HepG2 (cell line): ENCODE results near the gene PRKAR1A. TPM values are rescaled to one million over a fixed set of nuclear protein-coding genes. Genes with fewer than 3 reads are reported as not detected.

Experiments used
- ATAC-seq: fragments of 200-7000 bp; cut with Tn5 transposase; 3 replicates; pipeline ENCODE4 v1.9.1; 2020; ENCODE audit warnings: mild to moderate bottlenecking, moderate library complexity
- BruUV-seq: library from RNA; stranded (reverse); fragments of 400-500 nt; replicated peaks from 2 replicates; lab custom pipeline; 2021; lab: Mats Ljungman, UMichigan
- CTCF ChIA-PET: fragments of 300-600 bp; formaldehyde crosslinking; extraction: SDS; loops from one replicate; lab custom pipeline; 2021; ENCODE audit warnings: low total read pairs, inconsistent platforms, low intra/inter-chr PET ratio; lab: Yijun Ruan, JAX
- POLR2A ChIA-PET: fragments of 350-600 bp; sonication (Branson Sonifier 250); formaldehyde crosslinking; loops from one replicate; lab custom pipeline; 2020; ENCODE audit warnings: antibody characterized with exemption, inconsistent platforms; lab: Yijun Ruan, JAX
- DNase-seq: peaks from one replicate; pipeline ENCODE4 v3.0.0-alpha.2; 2015; ENCODE audit warnings: low spot score
- FAIRE-seq: peaks from 3 replicates; lab custom pipeline; 2011; peaks lifted over from hg19 to GRCh38; lab: Jason Lieb, UNC
- H2AFZ ChIP-seq: one replicate; pipeline ENCODE4 v1.6.1; 2011; ENCODE audit warnings: low read length, inconsistent platforms
- H3K27ac ChIP-seq: fragments of 300-600 bp; 3 replicates; pipeline ENCODE4 v1.8.0; 2011; ENCODE audit warnings: mixed run types, mild to moderate bottlenecking, mixed read lengths, low read length, inconsistent platforms; ENCODE audit not compliant: insufficient read depth; ENCODE audit errors: extremely low read length
- H3K27me3 ChIP-seq, 2 experiments: fragments of 200-600 bp in 1 of 2; 2 replicates in 1 of 2; 3 replicates in 1 of 2; pipeline versions ENCODE4 v1.6.0 to v1.8.0; 2011; ENCODE audit warnings: low read length in 2 of 2, mild to moderate bottlenecking in 2 of 2, moderate library complexity in 2 of 2, inconsistent platforms in 1 of 2; ENCODE audit not compliant: insufficient read depth in 2 of 2, control insufficient read depth in 1 of 2
- H3K36me3 ChIP-seq, 2 experiments: fragments of 200-600 bp in 1 of 2; replicated peaks in 1 of 2; 2 replicates in 1 of 2; 3 replicates in 1 of 2; pipeline versions ENCODE4 v1.5.1 to v1.8.0; 2011; ENCODE audit warnings: low read length in 2 of 2, inconsistent platforms in 1 of 2; ENCODE audit not compliant: insufficient read depth in 2 of 2, control insufficient read depth in 1 of 2
- H3K4me1 ChIP-seq: 2 replicates; pipeline ENCODE4 v1.5.1; 2012; ENCODE audit warnings: low read length, inconsistent platforms; ENCODE audit not compliant: insufficient read depth
- H3K4me2 ChIP-seq: 2 replicates; pipeline ENCODE4 v1.6.0; 2011; ENCODE audit warnings: low read depth, low read length, inconsistent platforms
- H3K4me3 ChIP-seq, 3 experiments: fragments of 200-600 bp in 1 of 3; sonication (generic), shearing (Covaris generic) in 1 of 3; replicated peaks in 1 of 3; 2 replicates each; pipeline ENCODE4 v1.5.1; 2011 to 2016; ENCODE audit warnings: low read length in 3 of 3, inconsistent platforms in 2 of 3, low read depth in 2 of 3, mild to moderate bottlenecking in 2 of 3, control low read depth in 1 of 3, mixed read lengths in 1 of 3; ENCODE audit not compliant: insufficient read depth in 1 of 3
- H3K79me2 ChIP-seq: one replicate; pipeline ENCODE4 v1.6.1; 2011; ENCODE audit warnings: low read length, inconsistent platforms; ENCODE audit not compliant: insufficient read depth
- H3K9ac ChIP-seq: 2 replicates; pipeline ENCODE4 v1.6.0; 2011; ENCODE audit warnings: mild to moderate bottlenecking, low read depth, low read length, inconsistent platforms; ENCODE audit not compliant: insufficient read depth
- H3K9me3 ChIP-seq: 2 replicates; pipeline ENCODE4 v1.5.1; 2012; ENCODE audit warnings: mild to moderate bottlenecking, low read length
- H4K20me1 ChIP-seq: 2 replicates; pipeline ENCODE4 v1.6.0; 2011; ENCODE audit warnings: inconsistent platforms, mild to moderate bottlenecking, low read length, moderate library complexity; ENCODE audit not compliant: insufficient read depth
- ATAD3A ChIP-seq: sonication (generic); formaldehyde crosslinking; IDR thresholded peaks from 2 replicates; pipeline ENCODE4 v1.4.0; 2020; ENCODE audit warnings: missing genetic modification reagents
- DPF2 ChIP-seq: sonication (generic); formaldehyde crosslinking; IDR thresholded peaks from 2 replicates; pipeline ENCODE4 v1.4.0; 2020; ENCODE audit warnings: mild to moderate bottlenecking, low read depth, missing genetic modification reagents, borderline replicate concordance
- EZH2 ChIP-seq: conservative IDR thresholded peaks from 2 replicates; pipeline ENCODE4 v1.6.1; 2012; ENCODE audit warnings: mild to moderate bottlenecking, low read depth, low read length, moderate library complexity
- FOXK2 ChIP-seq: fragments of 450-650 bp; IDR thresholded peaks from 2 replicates; pipeline ENCODE4 v1.6.1; 2016
- RAD51 ChIP-seq: fragments of 450-650 bp; IDR thresholded peaks from 2 replicates; pipeline ENCODE4 v1.6.1; 2016; ENCODE audit warnings: borderline replicate concordance
- ZNF10 ChIP-seq: sonication (generic); formaldehyde crosslinking; IDR thresholded peaks from 2 replicates; pipeline ENCODE4 v1.4.0; 2020; ENCODE audit warnings: mild to moderate bottlenecking, low read depth, missing genetic modification reagents, borderline replicate concordance
- ZNF3 ChIP-seq: IDR thresholded peaks from 2 replicates; pipeline ENCODE4 v1.7.0; 2017; ENCODE audit warnings: inconsistent platforms
- ZNF543 ChIP-seq: sonication (generic); formaldehyde crosslinking; IDR thresholded peaks from 2 replicates; pipeline ENCODE4 v1.4.0; 2020; ENCODE audit warnings: mild to moderate bottlenecking, missing genetic modification reagents
- ZNF879 ChIP-seq: sonication (generic); formaldehyde crosslinking; IDR thresholded peaks from 2 replicates; pipeline ENCODE4 v1.8.1; 2023; ENCODE audit warnings: missing genetic modification reagents
- WGBS: methylation state at CpG from one replicate; pipeline ENCODE4 v1.1.6; 2017; ENCODE audit warnings: low lambda C conversion rate; 5-methylcytosine and 5-hydroxymethylcytosine counted together
- in situ Hi-C: cut with HindIII; loops from 2 replicates; pipeline ENCODE4 v1.10.0; 2017; ENCODE audit warnings: low pct_unique_long_range_greater_than_20kb; ENCODE audit not compliant: extremely low pct_ligation_motif_present
- intact Hi-C: fragments of 100-400 bp; cut with micrococcal nuclease; formaldehyde crosslinking; loops from one replicate; pipeline ENCODE4 v1.10.0; 2022; ENCODE audit not compliant: unreplicated experiment
- polyA plus RNA-seq, 8 experiments: library from polyadenylated mRNA; depleted of rRNA in 3 of 8; stranded (reverse) in 7 of 8; unstranded in 1 of 8; fragments of >200 nt; fragmentation: Illumina TruSeq in 4 of 8; extraction: Trizol in 4 of 8; gene quantifications; 2 replicates each; pipeline versions ENCODE4 v1.2.1 to v1.2.3, GENCODE V29; 2011 to 2016; ENCODE audit warnings: low read depth in 4 of 8, missing spikeins in 1 of 8, mixed read lengths in 1 of 8; ENCODE audit not compliant: insufficient read depth in 1 of 8
- total RNA-seq, 5 experiments: library from RNA; depleted of rRNA; stranded (reverse); fragments of >200 nt; fragmentation: Illumina TruSeq; extraction: Trizol; gene quantifications; 2 replicates each; pipeline ENCODE4 v1.2.3, GENCODE V29; 2016; ENCODE audit warnings: low read depth in 1 of 5
- TF ChIP-seq, protein P1 (sequence below): sonication (generic); formaldehyde crosslinking; IDR thresholded peaks from 2 replicates; pipeline ENCODE4 v1.5.0; 2020; ENCODE audit warnings: mild to moderate bottlenecking, missing genetic modification reagents
- TF ChIP-seq, protein P2 (sequence below): sonication (generic); formaldehyde crosslinking; IDR thresholded peaks from 2 replicates; pipeline ENCODE4 v1.9.0; 2021; ENCODE audit warnings: missing genetic modification reagents, mild to moderate bottlenecking, borderline replicate concordance
- TF ChIP-seq, protein P3 (sequence below): sonication (generic); formaldehyde crosslinking; IDR thresholded peaks from 2 replicates; pipeline ENCODE4 v1.4.0; 2020; ENCODE audit warnings: low read depth, mild to moderate bottlenecking, missing genetic modification reagents
- TF ChIP-seq, protein P4 (sequence below): sonication (generic); formaldehyde crosslinking; IDR thresholded peaks from 2 replicates; pipeline ENCODE4 v1.8.1; 2023; ENCODE audit warnings: mild to moderate bottlenecking, missing genetic modification reagents

PRKAR1A gene
- total and polyA plus RNA-seq, 2 of the 13 experiments (the other 11 are each of a cell fraction or from before 2014, with no cell fraction given) = 265 to 266 TPM

DNA sequence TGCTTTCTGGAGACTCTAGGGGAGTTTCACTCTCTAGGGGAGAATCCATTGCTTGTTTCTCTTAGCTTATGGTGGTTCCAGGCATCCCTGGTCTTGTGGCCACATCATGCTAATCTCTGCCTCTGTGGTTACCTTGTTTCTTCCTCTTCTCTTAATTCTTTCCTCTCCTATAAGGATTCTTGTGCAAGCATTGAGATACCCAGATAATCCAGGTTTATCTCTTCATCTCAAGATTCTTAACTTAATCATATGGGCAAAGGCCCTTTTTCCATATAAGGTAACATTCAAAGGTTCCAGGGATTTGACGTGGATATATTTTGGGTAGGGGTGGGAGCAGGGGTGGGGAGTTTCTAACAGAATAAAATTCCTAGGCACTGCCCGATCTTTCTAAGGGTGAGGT, 56.4 kb downstream of the PRKAR1A start:
- POLR2A ChIA-PET = no interaction called here
- TF ChIP-seq ZNF543 (CRISPR knock-in tag) (no peak), ATAD3A (CRISPR knock-in tag) (no peak), EZH2 (no peak), ZNF879 (CRISPR knock-in tag) (no peak), ZNF3 (no peak), DPF2 (CRISPR knock-in tag) (no peak), RAD51 (no peak), FOXK2 (no peak), ZNF10 (CRISPR knock-in tag) (no peak)
- TF ChIP-seq, protein P1, sequence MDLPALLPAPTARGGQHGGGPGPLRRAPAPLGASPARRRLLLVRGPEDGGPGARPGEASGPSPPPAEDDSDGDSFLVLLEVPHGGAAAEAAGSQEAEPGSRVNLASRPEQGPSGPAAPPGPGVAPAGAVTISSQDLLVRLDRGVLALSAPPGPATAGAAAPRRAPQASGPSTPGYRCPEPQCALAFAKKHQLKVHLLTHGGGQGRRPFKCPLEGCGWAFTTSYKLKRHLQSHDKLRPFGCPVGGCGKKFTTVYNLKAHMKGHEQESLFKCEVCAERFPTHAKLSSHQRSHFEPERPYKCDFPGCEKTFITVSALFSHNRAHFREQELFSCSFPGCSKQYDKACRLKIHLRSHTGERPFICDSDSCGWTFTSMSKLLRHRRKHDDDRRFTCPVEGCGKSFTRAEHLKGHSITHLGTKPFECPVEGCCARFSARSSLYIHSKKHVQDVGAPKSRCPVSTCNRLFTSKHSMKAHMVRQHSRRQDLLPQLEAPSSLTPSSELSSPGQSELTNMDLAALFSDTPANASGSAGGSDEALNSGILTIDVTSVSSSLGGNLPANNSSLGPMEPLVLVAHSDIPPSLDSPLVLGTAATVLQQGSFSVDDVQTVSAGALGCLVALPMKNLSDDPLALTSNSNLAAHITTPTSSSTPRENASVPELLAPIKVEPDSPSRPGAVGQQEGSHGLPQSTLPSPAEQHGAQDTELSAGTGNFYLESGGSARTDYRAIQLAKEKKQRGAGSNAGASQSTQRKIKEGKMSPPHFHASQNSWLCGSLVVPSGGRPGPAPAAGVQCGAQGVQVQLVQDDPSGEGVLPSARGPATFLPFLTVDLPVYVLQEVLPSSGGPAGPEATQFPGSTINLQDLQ (CRISPR knock-in tag) = no peak
- TF ChIP-seq, protein P2, sequence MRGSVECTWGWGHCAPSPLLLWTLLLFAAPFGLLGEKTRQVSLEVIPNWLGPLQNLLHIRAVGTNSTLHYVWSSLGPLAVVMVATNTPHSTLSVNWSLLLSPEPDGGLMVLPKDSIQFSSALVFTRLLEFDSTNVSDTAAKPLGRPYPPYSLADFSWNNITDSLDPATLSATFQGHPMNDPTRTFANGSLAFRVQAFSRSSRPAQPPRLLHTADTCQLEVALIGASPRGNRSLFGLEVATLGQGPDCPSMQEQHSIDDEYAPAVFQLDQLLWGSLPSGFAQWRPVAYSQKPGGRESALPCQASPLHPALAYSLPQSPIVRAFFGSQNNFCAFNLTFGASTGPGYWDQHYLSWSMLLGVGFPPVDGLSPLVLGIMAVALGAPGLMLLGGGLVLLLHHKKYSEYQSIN (CRISPR knock-in tag) = no peak
- TF ChIP-seq, protein P3, sequence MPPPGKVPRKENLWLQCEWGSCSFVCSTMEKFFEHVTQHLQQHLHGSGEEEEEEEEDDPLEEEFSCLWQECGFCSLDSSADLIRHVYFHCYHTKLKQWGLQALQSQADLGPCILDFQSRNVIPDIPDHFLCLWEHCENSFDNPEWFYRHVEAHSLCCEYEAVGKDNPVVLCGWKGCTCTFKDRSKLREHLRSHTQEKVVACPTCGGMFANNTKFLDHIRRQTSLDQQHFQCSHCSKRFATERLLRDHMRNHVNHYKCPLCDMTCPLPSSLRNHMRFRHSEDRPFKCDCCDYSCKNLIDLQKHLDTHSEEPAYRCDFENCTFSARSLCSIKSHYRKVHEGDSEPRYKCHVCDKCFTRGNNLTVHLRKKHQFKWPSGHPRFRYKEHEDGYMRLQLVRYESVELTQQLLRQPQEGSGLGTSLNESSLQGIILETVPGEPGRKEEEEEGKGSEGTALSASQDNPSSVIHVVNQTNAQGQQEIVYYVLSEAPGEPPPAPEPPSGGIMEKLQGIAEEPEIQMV (CRISPR knock-in tag) = no peak
- TF ChIP-seq, protein P4, sequence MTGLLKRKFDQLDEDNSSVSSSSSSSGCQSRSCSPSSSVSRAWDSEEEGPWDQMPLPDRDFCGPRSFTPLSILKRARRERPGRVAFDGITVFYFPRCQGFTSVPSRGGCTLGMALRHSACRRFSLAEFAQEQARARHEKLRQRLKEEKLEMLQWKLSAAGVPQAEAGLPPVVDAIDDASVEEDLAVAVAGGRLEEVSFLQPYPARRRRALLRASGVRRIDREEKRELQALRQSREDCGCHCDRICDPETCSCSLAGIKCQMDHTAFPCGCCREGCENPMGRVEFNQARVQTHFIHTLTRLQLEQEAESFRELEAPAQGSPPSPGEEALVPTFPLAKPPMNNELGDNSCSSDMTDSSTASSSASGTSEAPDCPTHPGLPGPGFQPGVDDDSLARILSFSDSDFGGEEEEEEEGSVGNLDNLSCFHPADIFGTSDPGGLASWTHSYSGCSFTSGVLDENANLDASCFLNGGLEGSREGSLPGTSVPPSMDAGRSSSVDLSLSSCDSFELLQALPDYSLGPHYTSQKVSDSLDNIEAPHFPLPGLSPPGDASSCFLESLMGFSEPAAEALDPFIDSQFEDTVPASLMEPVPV (CRISPR knock-in tag) = no peak
- TF ChIP-seq, all 625 proteins: peak for 0
- 95% methylated on average over 2 of the region's 2 CpGs for WGBS
- BruUV-seq = no TSS peak
- Histone ChIP-seq H3K36me3 (no peaks in the 10 kb centered on the region), H3K4me1 (peaks cover 17% of the 10 kb centered on the region), H3K4me3 (no peak overlapping the region), H3K27me3 (no peaks in the 10 kb centered on the region), H3K4me2 (no peak overlapping the region), H3K9ac (no peak overlapping the region), H2AFZ (no peak overlapping the region), H3K79me2 (no peaks in the 10 kb centered on the region), H4K20me1 (no peaks in the 10 kb centered on the region), H3K9me3 (no peaks in the 10 kb centered on the region), H3K27ac (no peak overlapping the region)
- in situ Hi-C loops = no loop called here
- FAIRE-seq = no peak
- intact Hi-C loops = no loop called here
- ATAC-seq = no peak
- CTCF ChIA-PET = no interaction called here
- no peak for DNase-seq
